ENCODE results near the gene PNPLA8. TPM values are rescaled to one million over a fixed set of nuclear protein-coding genes. Genes with fewer than 3 reads are reported as not detected.

Gene PNPLA8
- total RNA-seq, 1 donor, result 37.4 TPM

DNA sequence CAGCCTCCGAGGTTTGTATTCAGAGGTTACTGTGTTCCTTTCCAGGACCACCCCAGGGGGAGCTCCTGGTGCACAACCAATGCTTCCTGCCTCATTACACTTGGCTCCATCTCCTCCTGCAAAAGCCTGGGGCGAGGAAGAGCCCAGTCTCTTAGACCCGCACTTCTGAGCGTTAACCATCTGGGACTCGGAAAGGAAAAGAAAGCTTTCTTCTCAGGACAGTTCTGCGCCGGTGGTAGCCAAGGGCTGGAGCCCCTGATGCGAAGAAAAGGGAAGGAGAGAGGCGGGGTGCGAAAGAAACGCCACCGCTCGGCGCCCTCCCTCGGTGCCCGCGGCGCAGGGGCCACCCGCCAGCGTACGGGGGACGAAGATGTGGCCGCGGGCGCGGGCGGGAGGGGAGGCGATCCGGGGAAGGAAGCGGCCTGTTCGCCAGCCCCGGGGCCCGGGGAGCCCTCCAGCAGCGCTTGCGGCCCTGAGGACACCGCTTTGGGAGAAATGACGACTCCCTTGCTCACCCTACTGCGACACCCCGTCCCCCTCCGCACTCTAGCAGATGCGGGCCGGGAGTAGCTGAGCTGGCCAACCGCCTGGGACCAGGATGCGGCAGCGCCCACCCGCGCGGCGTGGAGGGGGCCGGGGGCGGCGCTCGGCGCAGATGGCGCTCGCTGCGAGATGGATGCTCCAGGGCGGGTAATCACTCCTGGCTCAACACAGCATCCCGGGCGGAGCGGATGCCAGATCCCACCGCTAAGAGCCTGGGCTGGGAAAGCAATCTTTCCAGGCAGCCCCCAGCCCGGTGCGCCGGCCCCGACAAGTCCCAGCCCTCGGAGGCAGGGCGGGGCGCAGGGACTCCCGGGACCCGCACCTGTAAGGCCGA is 71.0 kb downstream of the PNPLA8 start:
- DNase-seq (ENCODE audit: low read depth), result peak; percentile 37
- H3K4me3 ChIP-seq (ENCODE audit: low read depth, low read length), result peak overlapping the region; percentile 74
- TF ChIP-seq CTCF (IDR thresholded peaks at IDR 0.05; ENCODE audit: insufficient read depth, low read length), result no peak

- TF ChIP-seq CTCF (IDR thresholded peaks at IDR 0.05; ENCODE audit: insufficient read depth, low read length), result no peak
- peak overlapping the region; percentile 74 for H3K4me3 ChIP-seq (ENCODE audit: low read depth, low read length)
- DNase-seq (ENCODE audit: low read depth), result no peak
These were observed 71.6 kb downstream of the PNPLA8 start for GRCh38 chr7:108454317-108454673.

DNA sequence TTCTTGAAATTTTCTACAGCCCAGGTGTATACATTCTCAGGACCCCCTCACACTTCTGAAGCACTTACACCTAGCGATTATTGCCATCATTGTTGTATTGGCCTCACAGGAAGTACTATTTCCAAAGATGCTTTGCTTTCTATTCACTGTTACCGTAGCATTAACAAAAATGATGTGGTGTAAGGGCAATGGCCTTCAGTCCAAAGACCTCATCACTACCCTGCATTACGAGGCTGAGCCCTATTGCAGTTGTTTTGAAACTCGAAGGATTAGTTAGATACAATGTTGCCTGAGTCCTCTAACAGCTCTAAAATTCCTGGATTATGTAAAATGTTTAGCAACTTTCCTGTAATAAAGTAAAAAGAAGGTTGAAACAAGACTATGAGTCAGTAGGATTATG is 72.6 kb downstream of the PNPLA8 start:
- DNase-seq (ENCODE audit: low read depth), result no peak
- TF ChIP-seq CTCF (IDR thresholded peaks at IDR 0.05; ENCODE audit: insufficient read depth, low read length), result no peak
- H3K4me3 ChIP-seq (ENCODE audit: low read depth, low read length), result no peak overlapping the region

DNA sequence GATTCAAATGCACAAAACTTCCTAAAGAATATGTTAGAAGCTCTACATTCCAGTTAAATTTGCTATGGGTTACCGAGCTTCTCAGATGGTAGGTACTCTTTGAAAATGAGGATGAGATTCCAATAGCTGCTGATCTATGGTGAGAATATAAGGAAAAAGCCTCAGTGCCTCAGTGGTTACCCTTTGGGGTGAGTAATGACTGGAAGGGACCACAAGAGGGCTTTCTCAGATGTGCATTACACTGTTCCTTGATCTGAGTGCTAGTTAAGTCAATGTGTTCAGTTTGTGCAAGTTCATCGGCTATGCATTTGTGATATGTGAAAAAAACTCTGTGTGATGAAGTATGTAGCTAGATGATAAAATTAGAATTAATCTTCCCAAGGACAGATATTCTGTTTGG is 73.2 kb downstream of the PNPLA8 start:
- DNase-seq (ENCODE audit: low read depth), result peak; percentile 60
- peak; percentile 73 for TF ChIP-seq CTCF (IDR thresholded peaks at IDR 0.05; ENCODE audit: insufficient read depth, low read length)
- H3K4me3 ChIP-seq (ENCODE audit: low read depth, low read length), result no peak overlapping the region

DNA sequence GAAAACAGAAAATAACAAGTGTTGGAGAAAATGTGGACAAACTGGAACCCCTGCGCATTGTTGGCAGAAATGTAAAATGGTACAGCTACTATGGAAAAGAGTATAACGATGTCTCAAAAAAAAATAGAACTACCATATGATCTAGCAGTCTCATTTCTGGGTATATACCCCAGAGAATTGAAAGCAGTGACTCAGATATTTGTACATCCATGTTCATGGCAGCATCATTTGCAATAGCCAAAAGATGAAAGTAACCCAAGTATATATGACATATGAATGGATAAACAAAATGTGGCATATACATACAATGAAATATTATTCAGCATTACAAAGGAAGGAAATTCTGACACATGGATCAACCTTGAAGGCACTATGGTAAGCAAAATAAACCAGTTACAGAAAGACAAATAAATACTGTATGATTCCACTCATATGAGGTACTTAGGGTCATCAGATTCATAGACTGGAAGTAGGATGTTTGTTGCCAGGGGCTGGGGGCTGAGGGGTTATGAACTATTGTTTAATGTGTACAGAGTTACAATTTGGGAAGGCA is 74.6 kb downstream of the PNPLA8 start:
- DNase-seq (ENCODE audit: low read depth), result no peak
- no peak overlapping the region for H3K4me3 ChIP-seq (ENCODE audit: low read depth, low read length)
- no peak for TF ChIP-seq CTCF (IDR thresholded peaks at IDR 0.05; ENCODE audit: insufficient read depth, low read length)

GRCh38 chr7:108450160-108450559 is 75.8 kb downstream of the PNPLA8 start:
- DNase-seq (ENCODE audit: low read depth), result no peak
- TF ChIP-seq CTCF (IDR thresholded peaks at IDR 0.05; ENCODE audit: insufficient read depth, low read length), result no peak
- no peak overlapping the region for H3K4me3 ChIP-seq (ENCODE audit: low read depth, low read length)
